ENCODE measurements around the gene EFCC1.

- TF ChIP-seq YY1 (IDR thresholded peaks at IDR 0.05; ENCODE audit: low read depth): no peak
- TF ChIP-seq TAF1 (IDR thresholded peaks at IDR 0.05; ENCODE audit: low read depth): no peak
- TF ChIP-seq EP300 (IDR thresholded peaks at IDR 0.05; ENCODE audit: borderline replicate concordance): no peak
- TF ChIP-seq RAD21 (IDR thresholded peaks at IDR 0.05; ENCODE audit: low read depth): no peak
- TF ChIP-seq CREB1 (IDR thresholded peaks at IDR 0.05; ENCODE audit: low read depth): no peak
- TF ChIP-seq TEAD4 (IDR thresholded peaks at IDR 0.05): no peak
- TF ChIP-seq FOXM1 (IDR thresholded peaks at IDR 0.05; ENCODE audit: borderline replicate concordance, low read depth): no peak
- no peak for TF ChIP-seq NFIC (IDR thresholded peaks at IDR 0.05)
- no peak for TF ChIP-seq REST (IDR thresholded peaks at IDR 0.05; ENCODE audit: low read depth)
Observed at GRCh38 chr3:129060276-129061022, 59.3 kb downstream of the EFCC1 start, which contains the start of gene GP9.
